ENCODE results near the gene DLGAP1.
A peak's percentile ranks its signal among the peaks of the same experiment; 100 is the strongest.

DLGAP1 gene

GRCh38 chr18:3682061-3682460, 773.0 kb downstream of the DLGAP1 start:
- no peak for DNase-seq (ENCODE audit: insufficient read length, low spot score)
- FAIRE-seq = no peak

GRCh38 chr18:3679241-3679640, 775.9 kb downstream of the DLGAP1 start:
- DNase-seq (ENCODE audit: insufficient read length, low spot score) (no peak), FAIRE-seq (no peak)

GRCh38 chr18:3675994-3676393, 779.1 kb downstream of the DLGAP1 start:
- DNase-seq (ENCODE audit: insufficient read length, low spot score) (no peak), FAIRE-seq (no peak)

GRCh38 chr18:3675446-3675845, 779.7 kb downstream of the DLGAP1 start:
- DNase-seq (ENCODE audit: insufficient read length, low spot score) (no peak), FAIRE-seq (no peak)

- FAIRE-seq = no peak
Observed at GRCh38 chr18:3671176-3671575, 783.9 kb downstream of the DLGAP1 start.

GRCh38 chr18:3669376-3669775, 785.7 kb downstream of the DLGAP1 start:
- no peak for FAIRE-seq
- no peak for DNase-seq (ENCODE audit: insufficient read length, low spot score)

More at GRCh38 chr18:3671176-3671575, 783.9 kb downstream of the DLGAP1 start:
- no peak for DNase-seq (ENCODE audit: insufficient read length, low spot score)

GRCh38 chr18:3667255-3668137, 787.6 kb downstream of the DLGAP1 start:
- FAIRE-seq (no peak), DNase-seq (ENCODE audit: insufficient read length, low spot score) (no peak)

GRCh38 chr18:3666526-3667254, 788.4 kb downstream of the DLGAP1 start:
- no peak for FAIRE-seq
- DNase-seq (ENCODE audit: insufficient read length, low spot score) = no peak

- DNase-seq (ENCODE audit: insufficient read length, low spot score) (peak; percentile 56), FAIRE-seq (peak; percentile 84)
Observed at GRCh38 chr18:3665780-3666525, 789.2 kb downstream of the DLGAP1 start.

GRCh38 chr18:3665204-3665603, 789.9 kb downstream of the DLGAP1 start:
- DNase-seq (ENCODE audit: insufficient read length, low spot score) = no peak
- no peak for FAIRE-seq

- FAIRE-seq (no peak), DNase-seq (ENCODE audit: insufficient read length, low spot score) (no peak)
Observed at GRCh38 chr18:3664563-3665178, 790.4 kb downstream of the DLGAP1 start.

- no peak for FAIRE-seq
Observed at GRCh38 chr18:3663870-3664512, 791.1 kb downstream of the DLGAP1 start.

GRCh38 chr18:3661989-3662388, 793.1 kb downstream of the DLGAP1 start:
- FAIRE-seq (no peak), DNase-seq (ENCODE audit: insufficient read length, low spot score) (no peak)

More at GRCh38 chr18:3663870-3664512, 791.1 kb downstream of the DLGAP1 start:
- DNase-seq (ENCODE audit: insufficient read length, low spot score) = no peak

- no peak for DNase-seq (ENCODE audit: insufficient read length, low spot score)
Observed at GRCh38 chr18:3660739-3661515, 794.2 kb downstream of the DLGAP1 start.

GRCh38 chr18:3658529-3658928, 796.6 kb downstream of the DLGAP1 start:
- FAIRE-seq (no peak), DNase-seq (ENCODE audit: insufficient read length, low spot score) (no peak)

More at GRCh38 chr18:3660739-3661515, 794.2 kb downstream of the DLGAP1 start:
- no peak for FAIRE-seq

- no peak for FAIRE-seq
- DNase-seq (ENCODE audit: insufficient read length, low spot score) = no peak
Observed at GRCh38 chr18:3655254-3656050, 799.7 kb downstream of the DLGAP1 start.

- DNase-seq (ENCODE audit: insufficient read length, low spot score) (no peak), FAIRE-seq (no peak)
Observed at GRCh38 chr18:3654442-3655253, 800.5 kb downstream of the DLGAP1 start.

All from GM19239 (cell line).